IMR-90 (cell line): ENCODE data around the gene AGPAT3. TPM values are rescaled to one million over a fixed set of nuclear protein-coding genes. Genes with fewer than 3 reads are reported as not detected.

Experiments
- ATAC-seq: fragments of 200-7000 bp; cut with Tn5 transposase; 2 replicates; pipeline ENCODE4 v1.9.1; 2020; ENCODE audit warnings: low read depth, mild to moderate bottlenecking, moderate library complexity
- BruUV-seq: library from RNA; stranded (reverse); fragments of 400-500 nt; replicated peaks from 2 replicates; lab custom pipeline; 2021; lab: Mats Ljungman, UMichigan
- CTCF ChIA-PET: fragments of 300-600 bp; formaldehyde crosslinking; extraction: SDS; loops from one replicate; lab custom pipeline; 2021; ENCODE audit warnings: antibody characterized with exemption; lab: Yijun Ruan, JAX
- POLR2A ChIA-PET: fragments of 300-600 bp; sonication (Branson Sonifier 250); formaldehyde crosslinking; loops from one replicate; lab custom pipeline; 2022; ENCODE audit warnings: antibody characterized with exemption; ENCODE audit not compliant: unreplicated experiment; lab: Charles Lee
- DNase-seq: peaks from one replicate; pipeline ENCODE4 v3.0.0; 2013
- H2AFZ ChIP-seq: replicated peaks from 2 replicates; pipeline ENCODE3; 2013; ENCODE audit warnings: low read length, mild to moderate bottlenecking; ENCODE audit not compliant: poor library complexity
- H2AK5ac ChIP-seq: 2 replicates; pipeline ENCODE4 v1.6.1; 2013; ENCODE audit warnings: low read depth, low read length, inconsistent platforms
- H2AK9ac ChIP-seq: replicated peaks from 2 replicates; pipeline ENCODE3; 2013; ENCODE audit warnings: mild to moderate bottlenecking, low read depth, low read length, moderate library complexity; ENCODE audit not compliant: poor library complexity
- H2BK120ac ChIP-seq: 2 replicates; pipeline ENCODE4 v1.6.1; 2013; ENCODE audit warnings: low read depth, low read length, inconsistent platforms
- H2BK15ac ChIP-seq: 3 replicates; pipeline ENCODE4 v1.6.1; 2013; ENCODE audit warnings: low read depth, low read length, inconsistent platforms
- H2BK20ac ChIP-seq: 2 replicates; pipeline ENCODE4 v1.6.1; 2013; ENCODE audit warnings: low read depth, mild to moderate bottlenecking, inconsistent platforms, low read length, moderate library complexity
- H2BK5ac ChIP-seq: 2 replicates; pipeline ENCODE4 v1.6.1; 2013; ENCODE audit warnings: mild to moderate bottlenecking, low read depth, low read length, inconsistent platforms; ENCODE audit not compliant: poor library complexity, severe bottlenecking
- H3K14ac ChIP-seq: replicated peaks from 2 replicates; pipeline ENCODE4 v1.6.1; 2013; ENCODE audit warnings: low read depth, low read length, inconsistent platforms
- H3K18ac ChIP-seq: 2 replicates; pipeline ENCODE4 v1.6.1; 2013; ENCODE audit warnings: low read depth, low read length, control low read depth
- H3K23ac ChIP-seq: 2 replicates; pipeline ENCODE4 v1.6.1; 2013; ENCODE audit warnings: low read depth, low read length, inconsistent platforms
- H3K27ac ChIP-seq: 2 replicates; pipeline ENCODE4 v1.5.1; 2013; ENCODE audit warnings: mild to moderate bottlenecking, control low read depth, low read length; ENCODE audit not compliant: insufficient read depth
- H3K27me3 ChIP-seq: 2 replicates; pipeline ENCODE4 v1.6.1; 2013; ENCODE audit warnings: low read length; ENCODE audit not compliant: control insufficient read depth, insufficient read depth
- H3K36me3 ChIP-seq: 2 replicates; pipeline ENCODE4 v1.6.1; 2013; ENCODE audit warnings: low read length, mixed read lengths; ENCODE audit not compliant: control insufficient read depth, insufficient read depth
- H3K4ac ChIP-seq: 2 replicates; pipeline ENCODE4 v1.6.1; 2013; ENCODE audit warnings: low read depth, low read length, inconsistent platforms
- H3K4me1 ChIP-seq: 2 replicates; pipeline ENCODE4 v1.6.1; 2013; ENCODE audit warnings: low read length, mixed read lengths; ENCODE audit not compliant: control insufficient read depth, insufficient read depth
- H3K4me2 ChIP-seq: 2 replicates; pipeline ENCODE4 v1.6.1; 2013; ENCODE audit warnings: low read depth, mild to moderate bottlenecking, control low read depth, low read length, moderate library complexity
- H3K4me3 ChIP-seq: 2 replicates; pipeline ENCODE4 v1.5.1; 2013; ENCODE audit warnings: low read depth, mild to moderate bottlenecking, control low read depth, low read length, moderate library complexity; ENCODE audit not compliant: insufficient read depth
- H3K56ac ChIP-seq: 2 replicates; pipeline ENCODE4 v1.6.1; 2013; ENCODE audit warnings: low read length, inconsistent platforms; ENCODE audit not compliant: insufficient read depth; ENCODE audit errors: extremely low read depth
- H3K79me1 ChIP-seq, 2 experiments: 2 replicates each; pipeline ENCODE4 v1.6.1; 2013; ENCODE audit warnings: low read length in 2 of 2, inconsistent platforms in 1 of 2, low read depth in 1 of 2
- H3K9ac ChIP-seq: 2 replicates; pipeline ENCODE4 v1.6.1; 2013; ENCODE audit warnings: low read depth, low read length, control low read depth
- H3K9me1 ChIP-seq: 2 replicates; pipeline ENCODE4 v1.6.1; 2013; ENCODE audit warnings: low read length, inconsistent platforms; ENCODE audit not compliant: insufficient read depth
- H3K9me3 ChIP-seq: 2 replicates; pipeline ENCODE4 v1.6.1; 2013; ENCODE audit warnings: low read length; ENCODE audit not compliant: control insufficient read depth, insufficient read depth
- H4K20me1 ChIP-seq: 2 replicates; pipeline ENCODE4 v1.6.1; 2013; ENCODE audit warnings: low read length, inconsistent platforms; ENCODE audit not compliant: insufficient read depth
- H4K5ac ChIP-seq: 2 replicates; pipeline ENCODE4 v1.6.1; 2013; ENCODE audit warnings: mild to moderate bottlenecking, low read depth, low read length, control low read depth
- H4K8ac ChIP-seq, 2 experiments: 2 replicates each; pipeline ENCODE4 v1.6.1; 2013; ENCODE audit warnings: low read depth in 2 of 2, low read length in 2 of 2, control low read depth in 1 of 2, inconsistent platforms in 1 of 2
- H4K91ac ChIP-seq: 2 replicates; pipeline ENCODE4 v1.6.1; 2013; ENCODE audit warnings: low read depth, low read length, inconsistent platforms; ENCODE audit not compliant: insufficient read depth
- BHLHE40 ChIP-seq: fragments of 150-350 bp; IDR thresholded peaks from 2 replicates; pipeline ENCODE4 v1.6.1; 2016; ENCODE audit warnings: mild to moderate bottlenecking, low read depth, low read length
- CEBPB ChIP-seq: IDR thresholded peaks from 2 replicates; pipeline ENCODE4 v1.6.1; 2012; ENCODE audit warnings: low read depth, low read length, improper control_type of control experiment
- MAFK ChIP-seq: IDR thresholded peaks from 2 replicates; pipeline ENCODE4 v1.6.1; 2012; ENCODE audit warnings: low read depth, low read length, improper control_type of control experiment
- MAZ ChIP-seq: IDR thresholded peaks from 2 replicates; pipeline ENCODE4 v1.6.1; 2012; ENCODE audit warnings: low read depth, mild to moderate bottlenecking, low read length, improper control_type of control experiment, moderate library complexity, borderline replicate concordance
- NFE2L2 ChIP-seq: fragments of 150-350 bp; IDR thresholded peaks from 2 replicates; pipeline ENCODE4 v1.6.1; 2016; ENCODE audit warnings: low read depth, mild to moderate bottlenecking, low read length
- POLR2A ChIP-seq: IDR thresholded peaks from 2 replicates; pipeline ENCODE4 v1.6.1; 2012; ENCODE audit warnings: mild to moderate bottlenecking, low read depth, low read length
- RFX5 ChIP-seq: IDR thresholded peaks from 2 replicates; pipeline ENCODE4 v1.8.0; 2012; ENCODE audit warnings: low read depth, mild to moderate bottlenecking, low read length, moderate library complexity
- SMC3 ChIP-seq: fragments of 150-350 bp; IDR thresholded peaks from 2 replicates; pipeline ENCODE4 v1.6.1; 2016; ENCODE audit warnings: low read depth, mild to moderate bottlenecking, antibody characterized with exemption, low read length, moderate library complexity
- WGBS, 2 experiments: methylation state at CpG; one replicate each; pipeline versions ENCODE4 v1.1.5 to v1.1.7; 2013; ENCODE audit warnings: missing lambda C conversion rate in 2 of 2; ENCODE audit not compliant: insufficient read length in 1 of 2; ENCODE audit errors: extremely low coverage in 2 of 2; 5-methylcytosine and 5-hydroxymethylcytosine counted together
- dilution Hi-C: fragments of 300-500 bp; cut with HindIII; formaldehyde crosslinking; loops from one replicate; pipeline ENCODE4 v1.14.3; 2018; ENCODE audit warnings: low sequenced_read_pairs; ENCODE audit not compliant: unreplicated experiment
- in situ Hi-C: fragments of 300-500 bp; cut with MboI; formaldehyde crosslinking; loops from 3 replicates; pipeline ENCODE4 v1.14.3; 2019; ENCODE audit warnings: low sequenced_read_pairs, inconsistent platforms, mixed read lengths
- intact Hi-C: fragments of 100-400 bp; cut with micrococcal nuclease; formaldehyde crosslinking; loops from 2 replicates; pipeline ENCODE4 v1.10.0; 2022
- polyA plus RNA-seq, 3 experiments: library from polyadenylated mRNA; depleted of rRNA; stranded (reverse); fragments of >200 nt; gene quantifications; 2 replicates each; pipeline ENCODE4 v1.2.3, GENCODE V29; 2012; ENCODE audit warnings: low replicate concordance in 1 of 3
- total RNA-seq: library from RNA; depleted of rRNA; stranded (reverse); fragments of >200 nt; gene quantifications from 2 replicates; pipeline ENCODE4 v1.2.3, GENCODE V29; 2012
- TF ChIP-seq, protein P1 (sequence below): conservative IDR thresholded peaks from 2 replicates; pipeline ENCODE4 v1.5.1; 2012; ENCODE audit warnings: mild to moderate bottlenecking, low read depth, low read length, improper control_type of control experiment
- TF ChIP-seq, protein P2 (sequence below): fragments of 150-350 bp; IDR thresholded peaks from 2 replicates; pipeline ENCODE4 v1.6.1; 2017; ENCODE audit warnings: mild to moderate bottlenecking, antibody characterized with exemption, low read length, low read depth

Gene AGPAT3
- total and polyA plus RNA-seq, 2 of the 4 experiments (the other 2 are of a cell fraction), result 27.1 to 38.7 TPM

DNA sequence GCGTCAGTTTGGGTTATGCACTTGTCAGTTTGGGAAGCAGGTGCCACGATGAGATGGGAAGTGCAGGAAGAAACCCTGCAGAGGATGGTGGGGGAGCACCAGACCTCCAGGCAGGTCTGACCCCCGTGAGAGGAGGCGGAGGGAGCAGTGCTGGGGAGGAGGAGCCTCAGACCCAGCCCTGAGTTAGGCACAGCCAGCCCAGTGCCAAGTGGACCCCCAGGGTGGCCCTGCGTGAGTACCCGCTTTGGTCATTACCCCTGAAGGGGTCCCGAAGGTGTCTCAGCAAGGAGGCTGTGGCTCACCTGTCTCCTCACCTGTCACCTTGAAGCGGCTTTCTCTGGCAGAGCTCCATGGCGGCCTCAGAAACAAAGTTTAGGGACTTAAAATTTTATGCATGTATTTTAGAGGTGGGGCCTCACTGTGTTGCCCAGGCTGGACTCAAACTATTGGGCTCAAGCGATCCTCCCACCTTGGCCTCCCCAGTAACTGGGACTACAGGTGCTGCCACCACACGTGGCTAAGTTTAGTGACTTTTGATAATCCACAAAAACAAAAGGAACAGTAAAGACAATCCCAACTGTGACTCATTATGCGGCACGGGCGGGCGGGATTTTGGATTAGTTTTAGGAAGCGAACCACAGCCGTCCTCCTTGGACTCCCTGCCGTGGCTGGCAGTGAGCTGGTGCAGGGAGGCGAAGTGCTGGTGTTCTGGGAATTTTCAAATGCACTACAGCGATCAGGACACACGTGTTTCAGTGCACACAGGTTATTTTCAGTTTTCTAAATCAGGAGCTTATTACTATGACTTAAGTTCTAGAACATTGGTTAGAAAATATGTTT is 4.7 kb downstream of the AGPAT3 start:
- no peak overlapping the region for H4K91ac ChIP-seq
- H3K4me2 ChIP-seq, result no peak overlapping the region
- no peak overlapping the region for H4K5ac ChIP-seq
- no peak overlapping the region for H3K27ac ChIP-seq
- H3K18ac ChIP-seq, result no peak overlapping the region
- H3K56ac ChIP-seq, result no peak overlapping the region
- 0 out of 2 replicates have a peak overlapping the region, but pooled peaks have one; percentile 40 for H3K23ac ChIP-seq
- no peak overlapping the region for H3K9ac ChIP-seq
- dilution Hi-C loops, result no loop called here
- peaks cover 12% of the 10 kb centered on the region for H3K36me3 ChIP-seq
- BruUV-seq, result no TSS peak
- no peak overlapping the region for H3K4ac ChIP-seq
- H3K9me3 ChIP-seq, result no peaks in the 10 kb centered on the region
- no peaks in the 10 kb centered on the region for H3K27me3 ChIP-seq
- 94% methylated on average over 6 of the region's 21 CpGs; no CpG with 5 or more reads in 1 of the 2 experiments for WGBS, 2 experiments
- no peak overlapping the region for H2BK15ac ChIP-seq
- H3K4me3 ChIP-seq, result no peak overlapping the region
- TF ChIP-seq MAZ (no peak), SMC3 (no peak), BHLHE40 (no peak), MAFK (no peak), CEBPB (no peak), NFE2L2 (no peak), RFX5 (no peak), POLR2A (no peak)
- TF ChIP-seq, protein P1, sequence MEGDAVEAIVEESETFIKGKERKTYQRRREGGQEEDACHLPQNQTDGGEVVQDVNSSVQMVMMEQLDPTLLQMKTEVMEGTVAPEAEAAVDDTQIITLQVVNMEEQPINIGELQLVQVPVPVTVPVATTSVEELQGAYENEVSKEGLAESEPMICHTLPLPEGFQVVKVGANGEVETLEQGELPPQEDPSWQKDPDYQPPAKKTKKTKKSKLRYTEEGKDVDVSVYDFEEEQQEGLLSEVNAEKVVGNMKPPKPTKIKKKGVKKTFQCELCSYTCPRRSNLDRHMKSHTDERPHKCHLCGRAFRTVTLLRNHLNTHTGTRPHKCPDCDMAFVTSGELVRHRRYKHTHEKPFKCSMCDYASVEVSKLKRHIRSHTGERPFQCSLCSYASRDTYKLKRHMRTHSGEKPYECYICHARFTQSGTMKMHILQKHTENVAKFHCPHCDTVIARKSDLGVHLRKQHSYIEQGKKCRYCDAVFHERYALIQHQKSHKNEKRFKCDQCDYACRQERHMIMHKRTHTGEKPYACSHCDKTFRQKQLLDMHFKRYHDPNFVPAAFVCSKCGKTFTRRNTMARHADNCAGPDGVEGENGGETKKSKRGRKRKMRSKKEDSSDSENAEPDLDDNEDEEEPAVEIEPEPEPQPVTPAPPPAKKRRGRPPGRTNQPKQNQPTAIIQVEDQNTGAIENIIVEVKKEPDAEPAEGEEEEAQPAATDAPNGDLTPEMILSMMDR, result no peak
- TF ChIP-seq, protein P2, sequence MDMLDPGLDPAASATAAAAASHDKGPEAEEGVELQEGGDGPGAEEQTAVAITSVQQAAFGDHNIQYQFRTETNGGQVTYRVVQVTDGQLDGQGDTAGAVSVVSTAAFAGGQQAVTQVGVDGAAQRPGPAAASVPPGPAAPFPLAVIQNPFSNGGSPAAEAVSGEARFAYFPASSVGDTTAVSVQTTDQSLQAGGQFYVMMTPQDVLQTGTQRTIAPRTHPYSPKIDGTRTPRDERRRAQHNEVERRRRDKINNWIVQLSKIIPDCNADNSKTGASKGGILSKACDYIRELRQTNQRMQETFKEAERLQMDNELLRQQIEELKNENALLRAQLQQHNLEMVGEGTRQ, result no peak
- ChIA-PET CTCF (interaction anchor here (1.2 kb wide), 1 partner anchor 11 kb away, joined by 3 read pairs; no protein-coding TSS in a partner anchor), POLR2A (no interaction called here)
- no peak overlapping the region for H2AK5ac ChIP-seq
- H3K4me1 ChIP-seq, result peaks cover 10% of the 10 kb centered on the region
- H2BK20ac ChIP-seq, result no peak overlapping the region
- intact Hi-C loops, result no loop called here
- H2AFZ ChIP-seq, result no peak overlapping the region
- H2BK120ac ChIP-seq, result no peak overlapping the region
- H3K79me1 ChIP-seq, result peaks cover 38 to 67% of the 10 kb centered on the region in 2 experiments
- in situ Hi-C loops, result no loop called here
- no peak overlapping the region for H2BK5ac ChIP-seq
- no peak overlapping the region for H3K14ac ChIP-seq
- peak overlapping the region; percentile 15 for H2AK9ac ChIP-seq
- peaks cover 15% of the 10 kb centered on the region; the same call in 1 of the 2 replicates for H3K9me1 ChIP-seq
- H4K20me1 ChIP-seq, result peaks cover 56% of the 10 kb centered on the region
- H4K8ac ChIP-seq, result no peak overlapping the region
- ATAC-seq (no peak), DNase-seq (no peak)
